GM18873 (cell line): ENCODE results near the gene GOLGA6L9.
"Not testable (repeated sequence)": the region's sequence is repeated elsewhere in the genome, so short reads cannot be mapped to it uniquely, and the experiment has no call there.

Experiments
- ATAC-seq: cut with Tn5 transposase; IDR thresholded peaks from one replicate; pipeline ENCODE4 v1.9.1; 2021; ENCODE audit warnings: mild to moderate bottlenecking, moderate library complexity, moderate number of reproducible peaks; ENCODE audit not compliant: unreplicated experiment, low FRiP score

The GOLGA6L9 gene

GRCh38 chr15:82429693-82430092 lies at the start of gene GOLGA6L9:
TSS of gene GOLGA6L9 (plus strand) at chr15:82429816. CDS start at chr15:82430080, 264 bp downstream.
- not testable (repeated sequence) for ATAC-seq

GRCh38 chr15:82381330-82381955 lies 48.2 kb upstream of the GOLGA6L9 start:
- ATAC-seq = not testable (repeated sequence)

- ATAC-seq = not testable (repeated sequence)
Observed at GRCh38 chr15:82387209-82387608, 42.4 kb upstream of the GOLGA6L9 start.

GRCh38 chr15:82390152-82390551 lies 39.5 kb upstream of the GOLGA6L9 start:
- ATAC-seq = not testable (repeated sequence)

- ATAC-seq = not testable (repeated sequence)
Observed at GRCh38 chr15:82392077-82392476, 37.5 kb upstream of the GOLGA6L9 start.

- ATAC-seq = no peak
Observed at GRCh38 chr15:82393671-82394070, 35.9 kb upstream of the GOLGA6L9 start.

- ATAC-seq = not testable (repeated sequence)
Observed at GRCh38 chr15:82395788-82396187, 33.8 kb upstream of the GOLGA6L9 start.

- ATAC-seq = no peak
Observed at GRCh38 chr15:82397817-82398216, 31.8 kb upstream of the GOLGA6L9 start.

- no peak for ATAC-seq
Observed at GRCh38 chr15:82398785-82399184, 30.8 kb upstream of the GOLGA6L9 start.

- ATAC-seq = not testable (repeated sequence)
Observed at GRCh38 chr15:82399366-82400103, 30.1 kb upstream of the GOLGA6L9 start.

- not testable (repeated sequence) for ATAC-seq
Observed at GRCh38 chr15:82401918-82402317, 27.7 kb upstream of the GOLGA6L9 start.

- ATAC-seq = not testable (repeated sequence)
Observed at GRCh38 chr15:82402341-82402740, 27.3 kb upstream of the GOLGA6L9 start.

- ATAC-seq = not testable (repeated sequence)
Observed at GRCh38 chr15:82406211-82406610, 23.4 kb upstream of the GOLGA6L9 start.

GRCh38 chr15:82410306-82410705 lies 19.3 kb upstream of the GOLGA6L9 start:
- not testable (repeated sequence) for ATAC-seq

GRCh38 chr15:82411595-82411994 lies 18.0 kb upstream of the GOLGA6L9 start:
- ATAC-seq = not testable (repeated sequence)

- not testable (repeated sequence) for ATAC-seq
Observed at GRCh38 chr15:82414525-82415191, 15.0 kb upstream of the GOLGA6L9 start.

GRCh38 chr15:82420516-82420915 lies 9.1 kb upstream of the GOLGA6L9 start:
- ATAC-seq = not testable (repeated sequence)

- not testable (repeated sequence) for ATAC-seq
Observed at GRCh38 chr15:82420966-82421365, 8.7 kb upstream of the GOLGA6L9 start.

- ATAC-seq = not testable (repeated sequence)
Observed at GRCh38 chr15:82427117-82427516, 2.5 kb upstream of the GOLGA6L9 start.

GRCh38 chr15:82445420-82445819 lies 15.8 kb downstream of the GOLGA6L9 start:
- ATAC-seq = not testable (repeated sequence)

- ATAC-seq = not testable (repeated sequence)
Observed at GRCh38 chr15:82457336-82457735, 27.7 kb downstream of the GOLGA6L9 start.
